ENCODE data around the gene TENM4. TPM values are rescaled to one million over a fixed set of nuclear protein-coding genes. Genes with fewer than 3 reads are reported as not detected.

The TENM4 gene
- total RNA-seq, 1 experiment from 2014 or later = 0.39 TPM

DNA sequence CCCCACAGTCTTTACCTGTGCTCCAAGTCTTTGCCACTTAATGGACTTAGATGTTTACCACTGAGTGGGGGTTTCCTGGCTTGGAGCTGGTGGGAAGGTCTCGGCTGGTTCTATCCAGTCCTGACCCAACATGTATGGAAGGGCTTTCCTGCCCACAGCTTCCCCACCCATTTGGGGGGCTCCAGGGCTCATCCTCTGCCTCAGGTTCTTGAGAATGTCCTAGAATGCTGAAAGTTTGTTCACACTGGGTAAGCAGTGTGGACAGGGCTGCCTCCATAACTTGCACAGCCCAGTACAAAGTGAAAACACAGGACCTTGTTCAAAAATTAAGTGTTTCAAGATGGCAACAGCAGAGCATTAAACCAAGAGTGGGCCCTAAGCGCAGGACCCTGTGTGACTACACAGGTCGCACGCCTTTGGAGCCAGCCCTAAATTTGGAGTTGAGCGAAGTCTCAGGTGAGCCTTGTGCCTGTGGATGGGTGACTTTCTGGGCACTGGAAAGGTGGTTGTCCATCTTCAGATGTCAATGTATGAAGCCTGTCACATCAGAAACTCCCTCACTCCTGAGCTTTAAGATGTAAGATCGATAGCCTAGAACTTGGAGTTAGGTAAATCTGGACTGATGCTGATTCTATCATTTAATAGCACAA lies 793.4 kb downstream of the TENM4 start:
- ATAC-seq = no peak
- no TSS peak for BruUV-seq (replicated peaks)
- ChIA-PET POLR2A (no interaction called here), CTCF (interaction anchor here (0.6 to 1.1 kb wide), 2 partner anchors 69 to 219 kb away, joined by 4 to 10 read pairs; no protein-coding TSS in a partner anchor)
- Histone ChIP-seq H3K27ac (ENCODE audit: low read length) (no peak overlapping the region), H3K36me3 (ENCODE audit: control insufficient read depth, insufficient read depth, low read length) (no peaks in the 10 kb centered on the region), H3K4me1 (ENCODE audit: control insufficient read depth, insufficient read depth, low read length) (0 out of 2 replicates have a peak, but pooled peaks cover 2% of the 10 kb centered on the region), H3K27me3 (ENCODE audit: control insufficient read depth, insufficient read depth, low read length) (peaks cover 8% of the 10 kb centered on the region; the same call in 1 of the 2 replicates), H3K9me3 (ENCODE audit: control insufficient read depth, insufficient read depth, low read depth, low read length) (no peaks in the 10 kb centered on the region), H3K4me3 (ENCODE audit: low read depth in 2 of 2, low read length in 2 of 2) (no peak overlapping the region)
- no peak for DNase-seq (ENCODE audit: low read depth, low spot score)
- in situ Hi-C loops (cut with HindIII; ENCODE audit: low pct_unique_long_range_greater_than_20kb, low sequenced_read_pairs) = no loop called here
- TF ChIP-seq, protein P1, sequence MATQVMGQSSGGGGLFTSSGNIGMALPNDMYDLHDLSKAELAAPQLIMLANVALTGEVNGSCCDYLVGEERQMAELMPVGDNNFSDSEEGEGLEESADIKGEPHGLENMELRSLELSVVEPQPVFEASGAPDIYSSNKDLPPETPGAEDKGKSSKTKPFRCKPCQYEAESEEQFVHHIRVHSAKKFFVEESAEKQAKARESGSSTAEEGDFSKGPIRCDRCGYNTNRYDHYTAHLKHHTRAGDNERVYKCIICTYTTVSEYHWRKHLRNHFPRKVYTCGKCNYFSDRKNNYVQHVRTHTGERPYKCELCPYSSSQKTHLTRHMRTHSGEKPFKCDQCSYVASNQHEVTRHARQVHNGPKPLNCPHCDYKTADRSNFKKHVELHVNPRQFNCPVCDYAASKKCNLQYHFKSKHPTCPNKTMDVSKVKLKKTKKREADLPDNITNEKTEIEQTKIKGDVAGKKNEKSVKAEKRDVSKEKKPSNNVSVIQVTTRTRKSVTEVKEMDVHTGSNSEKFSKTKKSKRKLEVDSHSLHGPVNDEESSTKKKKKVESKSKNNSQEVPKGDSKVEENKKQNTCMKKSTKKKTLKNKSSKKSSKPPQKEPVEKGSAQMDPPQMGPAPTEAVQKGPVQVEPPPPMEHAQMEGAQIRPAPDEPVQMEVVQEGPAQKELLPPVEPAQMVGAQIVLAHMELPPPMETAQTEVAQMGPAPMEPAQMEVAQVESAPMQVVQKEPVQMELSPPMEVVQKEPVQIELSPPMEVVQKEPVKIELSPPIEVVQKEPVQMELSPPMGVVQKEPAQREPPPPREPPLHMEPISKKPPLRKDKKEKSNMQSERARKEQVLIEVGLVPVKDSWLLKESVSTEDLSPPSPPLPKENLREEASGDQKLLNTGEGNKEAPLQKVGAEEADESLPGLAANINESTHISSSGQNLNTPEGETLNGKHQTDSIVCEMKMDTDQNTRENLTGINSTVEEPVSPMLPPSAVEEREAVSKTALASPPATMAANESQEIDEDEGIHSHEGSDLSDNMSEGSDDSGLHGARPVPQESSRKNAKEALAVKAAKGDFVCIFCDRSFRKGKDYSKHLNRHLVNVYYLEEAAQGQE (IDR thresholded peaks at IDR 0.05; ENCODE audit: insufficient read depth in 1 of 2, low read depth in 2 of 2, low read length in 1 of 2) = no peak
- no peak for TF ChIP-seq CTCF (IDR thresholded peaks at IDR 0.05)
- no peak for TF ChIP-seq POLR2AphosphoS5 (IDR thresholded peaks at IDR 0.05; ENCODE audit: low read depth, low read length)
- no peak for TF ChIP-seq SIN3A (IDR thresholded peaks at IDR 0.05; ENCODE audit: borderline replicate concordance, insufficient read depth, low read depth, low read length)
- no peak for TF ChIP-seq TCF7L2 (IDR thresholded peaks at IDR 0.05; ENCODE audit: low read depth, low read length)
- intact Hi-C loops (cut with micrococcal nuclease; ENCODE audit: unreplicated experiment) = loop anchor here (5.0 to 10.0 kb wide), 4 partner anchors 150 to 1507 kb away; no protein-coding TSS in a partner anchor

GRCh38 chr11:78646564-78647185 lies 794.2 kb downstream of the TENM4 start:
- intact Hi-C loops (cut with micrococcal nuclease; ENCODE audit: unreplicated experiment) = loop anchor here (1.0 to 10.0 kb wide), 5 partner anchors 151 to 1508 kb away; no protein-coding TSS in a partner anchor
- Histone ChIP-seq H3K9me3 (ENCODE audit: control insufficient read depth, insufficient read depth, low read depth, low read length) (no peaks in the 10 kb centered on the region), H3K4me1 (ENCODE audit: control insufficient read depth, insufficient read depth, low read length) (0 out of 2 replicates have a peak, but pooled peaks cover 2% of the 10 kb centered on the region), H3K27me3 (ENCODE audit: control insufficient read depth, insufficient read depth, low read length) (peaks cover 8% of the 10 kb centered on the region; the same call in 1 of the 2 replicates), H3K4me3 (ENCODE audit: low read depth in 2 of 2, low read length in 2 of 2) (no peak overlapping the region), H3K27ac (ENCODE audit: low read length) (no peak overlapping the region), H3K36me3 (ENCODE audit: control insufficient read depth, insufficient read depth, low read length) (no peaks in the 10 kb centered on the region)
- in situ Hi-C loops (cut with HindIII; ENCODE audit: low pct_unique_long_range_greater_than_20kb, low sequenced_read_pairs) = no loop called here
- ChIA-PET POLR2A (no interaction called here), CTCF (interaction anchor here (0.6 to 1.7 kb wide), 3 partner anchors 56 to 315 kb away, joined by 3 to 12 read pairs (median 3); no protein-coding TSS in a partner anchor)
- TF ChIP-seq SIN3A (IDR thresholded peaks at IDR 0.05; ENCODE audit: borderline replicate concordance, insufficient read depth, low read depth, low read length) = no peak
- TF ChIP-seq CTCF (IDR thresholded peaks at IDR 0.05) = peak; percentile 92
- no peak for TF ChIP-seq POLR2AphosphoS5 (IDR thresholded peaks at IDR 0.05; ENCODE audit: low read depth, low read length)
- TF ChIP-seq, protein P1 (IDR thresholded peaks at IDR 0.05; ENCODE audit: insufficient read depth in 1 of 2, low read depth in 2 of 2, low read length in 1 of 2) = no peak
- peak; percentile 75; the same call in 1 of the 2 replicates for ATAC-seq
- peak; percentile 39 for DNase-seq (ENCODE audit: low read depth, low spot score)
- no TSS peak for BruUV-seq (replicated peaks)
